GM12891 (cell line): ENCODE data around the gene FGD2.

Experiments used
- POLR2A ChIP-seq: IDR thresholded peaks from 2 replicates; pipeline ENCODE4 v1.6.1; 2011; ENCODE audit warnings: low read depth, low read length, control low read depth
- POLR2AphosphoS5 ChIP-seq: IDR thresholded peaks from 2 replicates; pipeline ENCODE4 v1.6.1; 2011; ENCODE audit warnings: low read depth, low read length, control low read depth
- POU2F2 ChIP-seq: IDR thresholded peaks from 2 replicates; pipeline ENCODE4 v1.6.1; 2011; ENCODE audit warnings: low read depth, mild to moderate bottlenecking, control low read depth, low read length, moderate library complexity
- SPI1 ChIP-seq: IDR thresholded peaks from 2 replicates; pipeline ENCODE4 v1.6.1; 2011; ENCODE audit warnings: low read depth, low read length, control low read depth
- TAF1 ChIP-seq: IDR thresholded peaks from 2 replicates; pipeline ENCODE4 v1.6.1; 2011; ENCODE audit warnings: low read depth, low read length, control low read depth

DNA sequence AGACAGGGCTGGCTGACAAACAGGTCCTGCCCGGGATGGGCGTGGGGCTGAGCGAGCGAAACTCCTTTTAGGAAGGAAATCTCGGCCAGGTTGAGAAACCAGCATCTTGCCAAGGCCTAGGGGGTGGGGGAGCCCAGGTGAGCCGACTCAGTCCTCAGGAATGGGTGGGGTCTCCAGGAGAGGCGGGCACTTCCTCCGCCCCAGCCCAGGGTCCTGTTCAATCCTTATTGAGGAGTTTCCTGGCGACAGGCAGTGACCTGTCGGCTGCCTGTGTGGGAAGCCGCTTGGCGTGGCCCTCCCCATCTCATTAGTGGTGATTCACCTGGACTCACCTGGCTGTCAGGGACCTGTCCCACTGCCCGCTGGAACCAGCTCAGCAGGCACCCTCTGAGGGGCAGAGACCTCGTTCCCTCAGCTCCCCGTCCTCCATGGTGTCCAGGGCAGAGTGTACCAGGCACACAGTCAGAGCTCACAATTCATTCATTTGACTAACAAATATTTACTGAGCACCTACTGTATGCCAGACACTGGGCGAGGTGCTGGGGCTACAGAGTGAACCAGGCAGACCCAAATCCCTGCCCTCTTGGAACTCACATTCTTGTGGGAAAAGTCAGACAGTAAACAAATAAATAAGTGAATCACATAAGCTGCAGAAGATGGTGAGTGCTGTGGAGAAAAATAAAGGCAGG is 51.1 kb downstream of the FGD2 start:
- no peak for TF ChIP-seq POLR2AphosphoS5
- TF ChIP-seq POLR2A: no peak
- TF ChIP-seq TAF1: no peak
- TF ChIP-seq POU2F2: no peak
- no peak for TF ChIP-seq SPI1
